HuH-7 (cell line): ENCODE results near the gene PPP2R5D.
"Not testable (repeated sequence)": the region's sequence is repeated elsewhere in the genome, so short reads cannot be mapped to it uniquely, and the experiment has no call there.

Experiments used
- DNase-seq: peaks from one replicate; pipeline ENCODE4 v3.0.0; 2011; ENCODE audit warnings: low spot score

PPP2R5D gene

DNA sequence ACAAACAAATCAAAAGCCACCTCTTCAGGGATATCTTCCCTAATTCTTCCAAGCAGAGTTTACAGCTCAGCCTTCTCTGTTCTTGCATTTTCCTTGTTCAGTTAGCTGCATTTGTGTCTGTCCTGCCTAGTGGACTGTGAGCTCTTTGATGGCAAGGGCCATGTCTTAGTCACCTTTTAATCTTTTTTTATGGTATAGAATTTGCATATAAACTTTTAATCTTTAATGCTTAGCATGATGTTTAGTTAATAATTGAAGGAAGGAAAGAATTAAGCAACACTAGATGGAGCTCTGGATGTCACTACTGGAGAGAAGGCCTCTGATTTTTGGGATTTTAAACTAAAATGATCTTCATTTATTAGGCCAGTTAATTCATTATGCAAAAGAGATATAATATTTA, 12.1 kb downstream of the PPP2R5D start:
- no peak for DNase-seq

DNA sequence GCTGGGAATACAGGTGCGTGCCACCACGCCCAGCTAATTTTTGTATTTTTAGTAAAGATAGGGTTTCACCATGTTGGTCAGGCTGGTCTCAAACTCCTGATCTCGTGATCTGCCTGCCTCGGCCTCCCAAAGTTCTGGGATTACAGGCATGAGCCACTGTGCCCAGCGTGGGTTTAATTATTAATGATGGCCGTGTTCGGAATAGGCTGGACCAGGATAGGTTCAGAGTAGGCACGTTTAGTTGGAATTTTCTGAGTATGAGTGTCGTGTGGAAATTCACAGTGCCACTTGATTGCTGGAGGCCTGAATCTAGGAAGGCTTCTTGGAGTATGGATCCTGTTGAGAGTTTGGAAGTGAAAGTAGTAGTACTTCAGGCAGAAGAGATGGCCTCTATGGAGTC, 13.8 kb downstream of the PPP2R5D start:
- not testable (repeated sequence) for DNase-seq

DNA sequence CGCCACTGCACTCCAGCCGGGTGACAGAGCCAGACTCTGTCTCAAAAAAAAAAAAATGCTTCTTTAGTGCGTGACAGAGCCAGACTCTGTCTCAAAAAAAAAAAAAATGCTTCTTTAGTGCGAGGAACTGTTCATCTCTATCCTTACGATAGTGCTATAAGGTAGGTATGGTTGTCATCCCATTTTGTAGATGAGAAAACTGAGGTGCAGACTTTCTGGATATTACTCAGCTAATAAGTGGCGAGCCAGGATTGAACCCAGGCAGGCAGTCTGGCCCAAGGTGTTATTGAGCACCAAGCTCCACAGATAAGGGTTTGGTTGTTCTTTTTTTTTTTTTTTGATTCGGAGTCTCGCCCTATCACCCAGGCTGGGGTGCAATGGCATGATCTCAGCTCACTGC, 17.5 kb downstream of the PPP2R5D start:
- no peak for DNase-seq

DNA sequence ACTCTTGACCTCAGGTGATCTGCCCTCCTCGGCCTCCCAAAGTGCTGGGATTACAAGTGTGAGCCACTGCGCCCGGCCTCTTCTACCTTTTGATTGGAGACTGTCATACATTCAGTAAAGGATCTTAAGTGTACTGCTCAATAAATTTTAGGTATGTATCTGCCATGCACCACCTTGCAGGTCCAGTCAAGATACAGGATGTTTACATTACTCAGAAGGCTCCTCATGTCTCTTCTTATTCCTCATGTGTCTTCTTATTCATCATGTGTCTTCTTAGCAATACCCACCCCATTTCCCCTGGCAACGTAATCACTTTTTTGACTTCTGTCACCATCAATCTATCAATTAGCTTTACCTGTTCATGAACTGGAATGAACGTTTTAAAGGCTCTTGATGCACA, 21.5 kb downstream of the PPP2R5D start:
- DNase-seq: no peak

DNA sequence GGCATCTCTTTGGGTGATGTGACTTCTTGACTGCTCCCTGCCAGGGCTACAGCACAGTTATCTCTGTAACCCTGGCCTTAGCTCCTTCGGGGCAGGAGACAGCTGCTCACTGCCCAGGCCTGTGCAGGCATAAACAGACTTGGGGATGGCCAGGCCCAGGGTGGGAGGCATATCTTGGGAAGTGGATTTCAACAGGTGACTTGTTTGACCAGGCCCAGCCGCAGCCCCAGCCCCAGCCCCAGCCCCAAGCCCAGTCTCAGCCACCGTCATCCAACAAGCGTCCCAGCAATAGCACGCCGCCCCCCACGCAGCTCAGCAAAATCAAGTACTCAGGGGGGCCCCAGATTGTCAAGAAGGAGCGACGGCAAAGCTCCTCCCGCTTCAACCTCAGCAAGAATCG, 21.9 kb downstream of the PPP2R5D start:
- DNase-seq: no peak

DNA sequence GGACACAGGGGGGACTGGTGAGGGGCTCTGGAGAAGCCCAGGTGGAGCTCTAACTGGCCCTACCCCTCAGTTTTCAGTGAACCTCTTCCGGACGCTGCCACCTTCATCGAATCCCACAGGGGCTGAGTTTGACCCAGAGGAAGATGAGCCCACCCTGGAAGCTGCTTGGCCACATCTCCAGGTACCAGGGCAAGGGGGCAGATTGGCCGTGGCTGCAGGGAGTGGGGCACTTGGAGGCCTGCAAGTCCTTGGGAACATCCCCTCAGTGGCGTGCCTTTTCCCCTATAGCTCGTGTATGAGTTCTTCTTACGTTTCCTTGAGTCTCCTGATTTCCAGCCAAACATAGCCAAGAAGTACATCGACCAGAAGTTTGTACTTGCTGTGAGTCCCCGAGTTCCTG, 22.8 kb downstream of the PPP2R5D start:
- DNase-seq: no peak

DNA sequence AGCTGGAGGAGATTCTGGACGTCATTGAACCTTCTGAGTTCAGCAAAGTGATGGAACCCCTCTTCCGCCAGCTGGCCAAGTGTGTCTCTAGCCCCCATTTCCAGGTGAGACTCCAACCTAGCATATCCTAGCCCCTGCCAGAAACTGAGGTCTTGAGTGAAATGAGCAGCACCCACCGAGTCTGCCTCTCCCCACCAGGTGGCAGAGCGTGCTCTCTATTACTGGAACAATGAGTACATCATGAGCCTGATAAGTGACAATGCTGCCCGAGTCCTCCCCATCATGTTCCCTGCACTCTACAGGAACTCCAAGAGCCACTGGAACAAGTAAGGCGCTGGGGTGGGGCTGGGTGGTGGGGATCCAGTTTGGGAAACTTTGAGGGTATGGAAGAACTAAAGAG, 24.8 kb downstream of the PPP2R5D start:
- DNase-seq: peak; percentile 59

DNA sequence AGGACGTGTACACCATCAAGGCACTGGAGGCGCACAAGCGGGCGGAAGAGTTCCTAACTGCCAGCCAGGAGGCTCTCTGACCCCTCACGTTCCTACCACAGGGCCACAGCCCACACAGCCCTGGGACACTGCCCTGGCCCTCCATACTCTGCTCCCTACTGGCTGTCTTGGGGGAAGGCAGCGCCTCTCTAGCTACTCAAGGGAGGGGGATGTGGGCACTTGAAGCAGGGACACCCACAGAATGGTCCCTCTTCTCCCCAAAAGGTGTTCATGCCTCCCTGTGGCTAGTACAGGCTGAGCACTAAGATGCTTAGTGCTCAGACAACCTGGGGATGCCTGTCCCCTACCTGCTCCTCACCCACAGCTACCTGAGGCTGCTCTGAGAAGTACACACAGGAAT, 26.8 kb downstream of the PPP2R5D start:
- no peak for DNase-seq

DNA sequence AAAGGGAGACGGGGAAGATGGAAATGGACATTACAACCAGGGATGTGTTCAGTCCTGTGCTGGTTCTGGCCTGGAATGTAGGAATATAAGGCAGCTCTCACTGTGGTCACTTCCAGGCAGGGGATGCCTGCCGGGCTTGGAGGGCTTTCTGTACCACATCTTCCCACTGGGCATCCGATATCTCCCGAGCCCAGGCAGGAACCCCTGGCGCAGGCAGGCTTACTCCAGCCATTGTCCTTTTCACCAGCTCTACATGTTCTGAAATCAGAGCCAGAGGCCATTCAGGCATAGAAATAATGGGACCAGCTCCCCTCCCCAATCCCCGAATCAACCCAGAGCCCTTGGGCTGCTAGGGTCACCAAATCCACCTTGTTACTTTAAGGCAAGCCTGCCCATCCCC, 28.0 kb downstream of the PPP2R5D start:
- no peak for DNase-seq

DNA sequence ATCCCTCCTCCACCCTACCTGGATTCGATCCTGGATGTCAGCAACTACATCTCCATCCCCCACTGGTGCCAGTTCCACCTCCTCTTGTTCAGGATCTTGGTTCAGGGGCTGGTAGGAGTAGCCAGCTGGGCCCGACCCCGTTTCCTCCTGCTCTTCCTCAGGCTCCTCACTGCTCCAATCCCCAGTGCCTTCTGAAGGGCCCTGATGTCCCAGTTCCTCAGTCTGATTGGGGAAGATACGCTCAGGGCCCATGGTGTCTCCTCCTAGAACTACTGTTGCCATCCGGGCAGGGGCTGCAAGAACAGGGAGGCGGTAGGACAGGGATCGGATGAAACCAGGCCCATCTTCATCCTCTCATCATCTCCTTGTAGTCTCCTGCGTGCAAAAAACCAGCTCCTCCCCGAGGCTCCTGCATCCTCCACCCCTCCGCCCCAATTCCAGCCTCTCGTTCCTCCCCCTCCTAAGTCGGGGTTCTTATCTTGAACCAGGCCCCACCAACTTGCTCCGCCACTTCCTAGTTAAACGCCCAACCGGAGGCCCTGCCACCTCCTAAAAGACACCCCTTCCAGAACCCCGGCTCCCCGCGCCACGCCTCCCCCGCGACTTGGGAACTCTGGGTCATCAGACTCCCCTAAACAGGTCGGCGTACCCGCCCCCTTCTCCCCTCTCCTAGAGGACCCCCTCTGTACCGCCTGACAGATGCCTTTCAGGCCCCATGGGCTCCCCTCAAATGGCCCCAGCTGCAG, 28.9 kb downstream of the PPP2R5D start:
- DNase-seq: no peak

DNA sequence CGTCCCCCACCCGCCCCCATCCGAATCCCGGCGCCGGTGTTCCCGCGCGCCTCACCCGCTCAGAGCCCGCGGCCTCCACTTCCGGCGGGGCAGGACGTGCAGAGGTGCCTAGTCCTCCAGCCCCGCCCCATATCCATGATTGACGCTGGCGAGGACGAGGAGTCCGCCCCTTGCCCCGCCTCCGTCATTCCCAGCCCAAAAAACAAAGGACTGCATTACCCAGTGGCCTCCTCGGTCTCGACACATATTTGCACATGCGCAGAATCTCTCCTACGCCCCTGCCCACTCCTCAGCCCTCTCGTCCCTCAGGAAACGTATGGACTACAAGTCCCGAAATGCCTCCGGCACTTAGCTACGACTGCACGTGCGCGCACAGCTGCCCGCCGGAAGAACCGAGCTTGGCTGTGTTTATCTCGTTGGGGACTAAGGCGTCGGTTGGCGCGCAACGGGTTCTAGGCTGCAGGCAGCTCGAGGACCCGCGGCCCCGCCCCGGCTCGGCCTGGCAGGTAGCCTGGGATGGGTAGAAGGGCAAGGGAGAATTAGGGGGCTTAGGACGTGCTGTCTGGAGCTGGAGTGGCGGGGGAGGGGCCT, 29.6 kb downstream of the PPP2R5D start, which contains the start of the genes KLHDC3 and MEA1:
Gene KLHDC3, plus strand, starts transcription at position 407 of the 591 bp plus-strand sequence. CDS start 2,944 bp downstream, outside the sequence.
Gene MEA1, minus strand, starts transcription at position 104 of the 591 bp plus-strand sequence. CDS start 133 bp downstream, outside the sequence.
- peak; percentile 94 for DNase-seq

DNA sequence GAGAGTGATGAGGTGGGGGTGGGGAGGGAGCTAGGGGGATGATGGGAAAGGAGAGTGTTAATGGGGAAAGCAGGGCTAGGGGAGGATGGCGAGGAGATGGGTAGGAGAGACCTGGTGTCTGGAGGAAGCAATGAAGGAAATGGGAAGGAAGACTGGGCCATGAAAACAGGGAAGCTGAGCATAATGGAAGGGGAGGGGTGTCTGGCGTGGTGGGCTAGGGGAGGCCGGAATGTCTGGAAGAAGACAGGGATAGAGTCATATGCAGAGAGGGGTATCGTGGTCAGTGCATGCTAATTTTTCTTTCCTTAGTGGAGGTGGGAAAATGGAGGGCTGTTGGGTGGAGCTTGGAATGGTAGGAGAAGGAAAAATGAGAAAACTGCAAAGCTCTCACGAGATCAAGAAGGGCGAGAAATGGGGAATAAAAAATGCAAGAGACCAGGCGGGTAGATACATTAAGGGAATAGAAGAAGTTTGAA, 30.1 kb downstream of the PPP2R5D start:
- DNase-seq: no peak

DNA sequence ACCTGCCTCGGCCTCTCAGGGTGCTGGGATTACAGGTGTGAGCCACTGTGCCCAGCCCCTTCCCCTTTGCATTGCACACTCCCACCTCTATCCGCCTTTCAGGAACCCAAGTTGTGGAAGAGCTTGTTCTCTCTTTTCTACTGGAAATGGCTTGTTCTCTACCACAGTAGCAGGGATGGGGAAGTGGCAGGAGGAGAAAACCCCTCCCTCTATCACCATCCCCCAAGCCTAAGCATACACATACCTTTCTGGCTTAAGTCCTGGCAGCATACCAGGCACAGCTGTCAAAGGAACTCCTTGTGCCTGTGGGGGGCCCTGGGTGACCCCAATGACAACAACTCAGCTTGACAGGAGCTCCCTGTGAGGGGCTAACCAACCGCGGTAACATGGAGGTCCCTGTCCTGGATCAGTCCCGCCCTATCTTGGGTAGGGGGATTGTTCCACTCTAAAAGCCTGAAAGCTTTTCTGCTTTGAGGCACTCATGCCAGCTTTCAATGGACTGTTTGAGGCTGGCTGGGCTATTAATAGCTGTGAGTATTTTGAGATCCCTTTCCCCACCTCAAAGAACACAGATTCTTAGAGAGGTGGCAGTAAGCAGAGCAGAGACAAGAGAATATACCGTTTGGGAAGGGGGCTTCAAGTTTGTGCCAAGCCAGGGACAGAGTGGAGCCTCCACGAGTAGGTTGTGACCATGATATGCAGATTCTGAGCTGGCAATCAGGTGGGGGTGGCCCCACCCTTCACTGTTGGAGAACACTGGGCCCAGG, 32.0 kb downstream of the PPP2R5D start:
- no peak for DNase-seq

DNA sequence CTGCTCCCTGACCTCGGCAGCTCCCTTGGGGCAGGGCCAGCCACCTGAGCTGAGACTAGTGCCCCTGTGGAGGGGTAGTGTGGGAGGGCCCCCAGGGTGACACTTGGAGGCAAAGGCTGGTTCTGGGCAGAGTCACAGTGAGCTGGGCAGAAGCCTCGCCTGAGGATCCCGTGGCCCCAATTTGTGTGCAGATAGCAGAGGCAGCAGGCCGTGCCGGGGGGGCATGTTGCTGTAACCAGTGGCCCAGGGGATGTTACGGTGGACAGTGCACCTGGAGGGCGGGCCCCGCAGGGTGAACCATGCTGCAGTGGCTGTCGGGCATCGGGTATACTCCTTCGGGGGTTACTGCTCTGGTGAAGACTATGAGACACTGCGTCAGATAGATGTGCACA, 32.6 kb downstream of the PPP2R5D start:
- no peak for DNase-seq

DNA sequence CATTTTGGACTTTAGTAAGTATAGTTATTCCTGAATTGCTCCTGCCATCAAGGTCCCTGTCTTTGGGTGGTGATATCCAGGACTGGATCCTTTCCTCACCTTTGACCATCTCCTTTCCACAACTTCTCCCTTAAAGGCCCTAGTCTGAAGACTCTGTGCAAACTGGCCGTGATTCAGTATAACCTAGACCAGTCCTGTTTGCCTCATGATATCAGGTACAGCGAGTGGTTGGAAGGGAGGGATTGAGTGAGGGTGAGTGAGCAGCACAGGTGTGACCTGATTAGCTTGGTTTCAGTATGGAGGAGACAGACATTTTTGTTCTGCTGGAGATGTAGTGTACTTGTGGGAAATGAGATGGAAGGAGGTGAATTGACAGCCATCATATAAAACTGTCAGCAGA, 34.8 kb downstream of the PPP2R5D start:
- DNase-seq: no peak

DNA sequence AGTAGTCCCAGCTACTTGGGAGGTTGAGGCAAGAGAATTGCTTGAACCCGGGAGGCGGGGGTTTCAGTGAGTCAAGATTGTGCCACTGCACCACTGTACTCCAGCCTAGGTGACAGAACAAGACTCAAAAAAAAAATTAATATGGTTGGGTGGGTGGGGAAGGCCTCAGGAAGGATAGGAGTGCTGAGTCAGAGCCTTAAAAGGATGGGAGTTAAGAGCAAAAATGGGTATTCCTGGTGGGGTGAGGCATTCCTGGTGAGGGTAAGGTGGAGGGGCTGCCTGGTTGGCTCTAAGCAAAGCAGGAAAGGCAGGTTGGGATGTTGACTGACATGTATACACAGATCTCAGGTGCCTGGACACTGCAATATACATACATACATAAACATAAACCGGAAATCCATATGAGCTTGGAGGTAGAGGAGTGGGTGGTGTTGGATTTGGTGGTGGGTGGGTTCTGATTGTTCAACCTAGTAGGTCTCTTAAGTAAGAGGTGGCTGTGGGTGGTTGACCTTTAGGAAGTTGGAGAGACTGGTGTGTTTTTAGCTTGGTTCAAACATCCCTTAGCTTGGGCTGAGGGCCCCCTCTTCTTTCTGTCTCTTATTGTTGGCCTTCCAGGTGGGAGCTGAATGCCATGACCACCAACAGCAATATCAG, 35.8 kb downstream of the PPP2R5D start:
- no peak for DNase-seq

DNA sequence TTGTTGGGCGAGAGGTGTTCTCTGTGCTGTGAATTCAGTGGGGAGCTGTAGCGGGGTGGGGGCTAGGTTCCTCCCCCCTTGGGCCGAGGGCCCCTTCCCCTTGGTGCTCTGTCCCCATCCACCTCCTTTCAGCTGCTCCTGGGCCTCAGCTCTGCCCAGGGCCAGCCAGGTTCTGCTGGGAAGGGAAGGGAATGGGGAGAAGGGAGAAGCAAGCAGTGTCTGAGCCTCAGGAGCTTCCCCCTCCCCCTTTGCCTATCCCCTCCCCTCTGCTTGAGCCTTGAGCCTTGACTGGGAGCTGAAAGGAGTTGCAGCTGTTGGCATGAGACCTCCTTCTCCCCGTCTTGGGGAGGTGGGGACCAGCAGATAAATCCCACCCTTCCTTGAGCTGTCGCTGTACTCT, 36.5 kb downstream of the PPP2R5D start:
- no peak for DNase-seq

DNA sequence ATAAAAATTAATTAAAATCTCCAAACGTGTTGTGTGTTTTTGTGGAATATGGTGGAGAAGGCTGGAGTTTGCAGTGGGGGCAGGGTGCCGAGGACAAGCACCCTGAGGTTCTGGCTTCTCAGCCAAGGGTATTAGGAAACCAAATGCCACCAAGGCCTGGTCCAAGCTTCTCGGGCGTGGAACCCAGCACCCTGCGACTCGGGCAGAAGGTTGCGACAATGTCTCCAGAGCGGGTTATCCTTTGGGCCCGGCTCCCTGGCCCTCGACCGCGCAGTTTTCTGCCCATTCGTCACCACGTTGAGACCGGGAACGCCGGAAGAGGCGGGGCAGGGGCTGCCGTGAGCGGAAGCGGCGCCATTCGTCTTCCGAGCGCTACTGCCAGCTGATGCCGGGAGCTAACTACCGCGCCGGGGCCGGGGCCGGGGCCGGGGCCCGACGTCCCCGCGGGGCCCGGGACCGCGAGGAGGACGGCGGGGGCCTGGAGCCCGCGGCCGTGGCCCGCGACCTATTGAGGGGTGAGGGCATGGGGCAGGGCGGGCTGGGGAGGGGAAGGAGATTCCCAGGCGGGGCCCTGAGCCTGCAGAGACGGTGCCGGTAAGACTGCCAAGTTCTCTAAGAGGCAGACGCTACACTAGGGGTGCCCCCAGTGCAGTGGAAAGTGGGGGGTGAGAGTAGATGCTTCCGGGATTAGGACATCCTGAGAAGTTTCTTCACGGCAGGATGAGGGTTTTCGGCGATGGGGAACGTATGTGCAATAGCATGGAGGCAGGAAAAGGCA, 37.1 kb downstream of the PPP2R5D start, which contains the start of gene RRP36:
Gene RRP36, plus strand, starts transcription at position 354 of the 778 bp plus-strand sequence. Its CDS starts 32 bp downstream, at position 386.
- peak; percentile 80 for DNase-seq

DNA sequence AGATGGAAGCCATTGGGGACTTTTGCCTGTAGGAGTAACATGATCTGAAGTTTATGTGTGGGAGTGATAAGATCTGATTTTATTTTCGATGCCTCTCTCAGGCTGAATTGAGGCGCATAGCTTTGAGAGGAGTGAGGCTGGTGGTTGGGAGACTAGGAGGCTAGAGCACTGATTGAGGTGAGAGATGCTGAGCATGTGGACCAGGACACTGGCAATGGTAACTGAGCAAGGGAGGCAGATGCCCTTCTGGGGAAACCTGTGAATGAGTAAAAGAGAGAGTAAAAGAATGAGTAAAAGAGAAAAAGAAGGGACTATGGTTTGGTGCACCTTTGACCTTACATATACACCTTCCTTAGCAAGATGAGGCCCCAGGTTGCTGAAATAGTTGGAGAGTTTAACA, 40.1 kb downstream of the PPP2R5D start:
- DNase-seq: no peak

DNA sequence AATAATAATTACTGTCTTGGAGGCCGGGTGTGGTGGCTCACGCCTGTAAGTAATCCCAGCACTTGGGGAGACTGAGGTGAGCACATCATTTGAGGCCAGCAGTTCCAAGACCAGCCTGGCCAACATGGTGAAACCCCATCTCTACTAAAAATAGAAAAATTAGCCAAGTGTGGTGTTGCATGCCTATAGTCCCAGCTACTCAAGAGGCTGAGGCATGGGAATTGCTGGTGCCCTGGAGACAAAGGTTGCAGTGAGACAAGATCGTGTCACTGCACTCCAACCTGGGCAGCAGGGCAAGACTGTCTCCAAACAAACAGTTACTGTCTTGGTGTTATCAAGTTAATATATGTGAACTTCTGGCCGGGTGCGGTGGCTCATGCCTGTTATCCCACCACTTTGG, 42.0 kb downstream of the PPP2R5D start:
- no peak for DNase-seq

DNA sequence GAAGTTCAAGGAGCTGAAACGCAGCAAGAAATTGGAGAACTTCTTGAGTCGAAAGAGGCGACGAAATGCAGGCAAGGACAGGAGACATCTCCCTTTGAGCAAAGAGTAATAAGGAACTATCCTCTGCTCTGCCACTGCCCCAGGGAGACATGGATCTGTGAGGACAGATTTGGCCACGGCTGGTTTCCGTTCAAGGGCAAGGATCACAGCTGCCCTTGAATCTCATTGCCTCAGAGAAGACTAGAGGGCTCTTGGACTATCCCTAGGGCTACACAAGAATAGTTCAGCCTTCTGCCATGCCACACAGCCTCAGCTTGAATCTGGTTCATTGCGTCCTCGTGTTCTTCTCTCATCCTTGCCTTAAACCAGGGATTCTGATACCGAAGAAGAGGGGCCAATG, 44.8 kb downstream of the PPP2R5D start:
- no peak for DNase-seq
